ENCODE measurements around the gene WNK2. TPM values are rescaled to one million over a fixed set of nuclear protein-coding genes. Genes with fewer than 3 reads are reported as not detected.

The WNK2 gene
- total RNA-seq, 1 donor from 2014 or later: 1.9 TPM

DNA sequence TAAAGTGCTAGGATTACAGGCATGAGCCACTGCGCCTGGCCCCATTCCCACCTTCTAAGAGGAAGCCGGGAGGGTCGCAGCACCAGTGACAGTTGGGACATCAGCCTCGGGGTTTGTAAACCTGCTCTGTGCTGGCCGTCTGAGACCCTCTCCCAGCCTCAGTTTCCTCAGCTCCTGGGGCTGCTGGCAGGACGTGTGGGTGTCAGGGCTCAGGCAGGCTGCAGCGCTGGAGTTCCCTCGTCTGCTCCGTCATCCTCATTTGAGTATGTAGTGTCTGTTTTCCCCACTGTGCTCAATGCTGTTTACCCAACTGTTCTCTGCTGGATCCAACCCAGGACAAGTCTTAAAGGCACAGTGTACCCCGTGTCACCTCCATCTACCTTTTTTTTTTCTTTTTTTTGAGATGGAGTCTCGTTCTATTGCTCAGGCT, 47.9 kb upstream of the WNK2 start:
- Histone ChIP-seq H3K4me2 (ENCODE audit: low read length) (no peak overlapping the region), H3K27me3 (ENCODE audit: insufficient read depth, low read length) (no peaks in the 10 kb centered on the region), H3K9me3 (ENCODE audit: insufficient read depth, low read depth, low read length) (no peaks in the 10 kb centered on the region), H3K4me3 (ENCODE audit: insufficient read depth, low read depth, low read length) (no peak overlapping the region), H2AFZ (ENCODE audit: low read depth, low read length) (no peak overlapping the region), H3K79me2 (ENCODE audit: insufficient read depth, low read length) (peaks cover 13% of the 10 kb centered on the region), H3K4me1 (ENCODE audit: insufficient read depth, low read length) (peaks cover 22% of the 10 kb centered on the region), H3K36me3 (ENCODE audit: insufficient read depth, low read length) (no peaks in the 10 kb centered on the region), H3K9ac (ENCODE audit: low read length) (no peak overlapping the region), H4K20me1 (ENCODE audit: insufficient read depth, low read length) (peaks cover 16% of the 10 kb centered on the region), H3K27ac (ENCODE audit: low read depth, low read length) (no peak overlapping the region)
- peaks cover 6% of the 10 kb centered on the region for H3K4me1 Mint-ChIP-seq (ENCODE audit: low read depth, unreplicated experiment)
- H3K27ac Mint-ChIP-seq (ENCODE audit: unreplicated experiment): no peak overlapping the region
- FAIRE-seq: no peak
- no peak overlapping the region for H3K4me3 Mint-ChIP-seq (ENCODE audit: unreplicated experiment)
- H3K36me3 Mint-ChIP-seq (ENCODE audit: low read depth, unreplicated experiment): no peaks in the 10 kb centered on the region
- H3K9me3 Mint-ChIP-seq (ENCODE audit: unreplicated experiment): peaks cover 3% of the 10 kb centered on the region
- DNase-seq (ENCODE audit: low read depth): no peak
- TF ChIP-seq, protein P1, sequence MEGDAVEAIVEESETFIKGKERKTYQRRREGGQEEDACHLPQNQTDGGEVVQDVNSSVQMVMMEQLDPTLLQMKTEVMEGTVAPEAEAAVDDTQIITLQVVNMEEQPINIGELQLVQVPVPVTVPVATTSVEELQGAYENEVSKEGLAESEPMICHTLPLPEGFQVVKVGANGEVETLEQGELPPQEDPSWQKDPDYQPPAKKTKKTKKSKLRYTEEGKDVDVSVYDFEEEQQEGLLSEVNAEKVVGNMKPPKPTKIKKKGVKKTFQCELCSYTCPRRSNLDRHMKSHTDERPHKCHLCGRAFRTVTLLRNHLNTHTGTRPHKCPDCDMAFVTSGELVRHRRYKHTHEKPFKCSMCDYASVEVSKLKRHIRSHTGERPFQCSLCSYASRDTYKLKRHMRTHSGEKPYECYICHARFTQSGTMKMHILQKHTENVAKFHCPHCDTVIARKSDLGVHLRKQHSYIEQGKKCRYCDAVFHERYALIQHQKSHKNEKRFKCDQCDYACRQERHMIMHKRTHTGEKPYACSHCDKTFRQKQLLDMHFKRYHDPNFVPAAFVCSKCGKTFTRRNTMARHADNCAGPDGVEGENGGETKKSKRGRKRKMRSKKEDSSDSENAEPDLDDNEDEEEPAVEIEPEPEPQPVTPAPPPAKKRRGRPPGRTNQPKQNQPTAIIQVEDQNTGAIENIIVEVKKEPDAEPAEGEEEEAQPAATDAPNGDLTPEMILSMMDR (IDR thresholded peaks at IDR 0.05; ENCODE audit: insufficient read depth, low read depth, low read length): no peak
- TF ChIP-seq EZH2 (IDR thresholded peaks at IDR 0.05; ENCODE audit: insufficient read depth, low read length): no peak
- H3K27me3 Mint-ChIP-seq (ENCODE audit: low read depth, unreplicated experiment): peaks cover 15% of the 10 kb centered on the region

DNA sequence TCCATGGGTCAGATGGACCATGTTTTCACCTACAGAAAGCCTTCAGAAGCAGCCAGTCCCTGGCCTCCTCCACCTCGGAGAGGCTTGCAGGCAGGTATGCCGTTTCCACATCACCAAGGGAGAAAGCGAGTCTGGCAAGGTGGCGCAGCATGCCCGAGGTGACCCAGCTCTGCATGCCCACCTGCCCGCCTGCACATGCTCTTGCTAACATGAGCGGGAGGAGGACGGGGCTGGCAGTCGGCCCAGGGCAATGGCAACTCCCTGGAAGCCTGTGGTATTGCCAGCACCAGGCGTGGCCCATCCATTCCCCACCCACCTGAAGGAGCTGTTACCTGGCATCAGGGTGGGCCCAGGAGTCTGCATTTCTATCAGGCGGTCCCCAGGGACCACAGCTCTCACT, 46.6 kb upstream of the WNK2 start:
- Mint-ChIP-seq H3K4me3 (ENCODE audit: unreplicated experiment) (no peak overlapping the region), H3K36me3 (ENCODE audit: low read depth, unreplicated experiment) (no peaks in the 10 kb centered on the region), H3K9me3 (ENCODE audit: unreplicated experiment) (peaks cover 3% of the 10 kb centered on the region), H3K4me1 (ENCODE audit: low read depth, unreplicated experiment) (peaks cover 6% of the 10 kb centered on the region), H3K27me3 (ENCODE audit: low read depth, unreplicated experiment) (peaks cover 15% of the 10 kb centered on the region), H3K27ac (ENCODE audit: unreplicated experiment) (no peak overlapping the region)
- Histone ChIP-seq H4K20me1 (ENCODE audit: insufficient read depth, low read length) (peaks cover 5% of the 10 kb centered on the region), H3K27me3 (ENCODE audit: insufficient read depth, low read length) (no peaks in the 10 kb centered on the region), H3K4me3 (ENCODE audit: insufficient read depth, low read depth, low read length) (no peak overlapping the region), H3K27ac (ENCODE audit: low read depth, low read length) (no peak overlapping the region), H2AFZ (ENCODE audit: low read depth, low read length) (no peak overlapping the region), H3K9me3 (ENCODE audit: insufficient read depth, low read depth, low read length) (no peaks in the 10 kb centered on the region), H3K4me1 (ENCODE audit: insufficient read depth, low read length) (peaks cover 22% of the 10 kb centered on the region), H3K9ac (ENCODE audit: low read length) (no peak overlapping the region), H3K79me2 (ENCODE audit: insufficient read depth, low read length) (no peaks in the 10 kb centered on the region), H3K4me2 (ENCODE audit: low read length) (no peak overlapping the region), H3K36me3 (ENCODE audit: insufficient read depth, low read length) (no peaks in the 10 kb centered on the region)
- TF ChIP-seq, protein P1 (IDR thresholded peaks at IDR 0.05; ENCODE audit: insufficient read depth, low read depth, low read length): no peak
- no peak for TF ChIP-seq EZH2 (IDR thresholded peaks at IDR 0.05; ENCODE audit: insufficient read depth, low read length)
- FAIRE-seq (no peak), DNase-seq (ENCODE audit: low read depth) (no peak)

DNA sequence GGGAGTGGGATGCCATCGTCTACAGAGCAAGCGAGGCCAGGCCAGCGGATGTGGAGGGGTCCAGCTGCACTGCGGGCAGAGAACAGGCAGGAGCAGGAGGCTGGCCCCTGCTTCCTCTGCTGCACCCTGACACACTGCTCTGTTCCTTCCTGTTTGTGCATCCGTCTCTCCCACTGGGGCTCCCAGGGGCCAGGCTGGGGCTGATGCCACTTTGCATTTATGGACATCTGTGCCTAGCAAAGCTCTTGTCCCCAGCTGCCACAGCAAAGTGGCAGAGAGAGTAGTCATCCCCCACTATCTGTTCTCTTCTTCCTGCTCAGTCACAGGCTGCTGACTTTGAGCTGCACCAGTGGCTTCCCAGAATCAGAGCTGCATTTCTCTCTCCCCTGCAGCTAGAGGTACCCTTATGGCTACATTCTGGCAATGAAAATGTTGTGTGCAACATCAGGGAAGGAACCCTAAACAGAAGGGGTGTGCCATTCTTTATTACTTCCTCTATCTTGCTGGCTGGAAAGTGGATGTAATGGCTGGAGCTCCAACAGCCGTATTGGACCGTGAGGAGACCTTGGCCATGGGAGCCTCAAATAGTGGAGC, 45.7 kb upstream of the WNK2 start:
- peaks cover under 1% of the 10 kb centered on the region for H3K4me1 Mint-ChIP-seq (ENCODE audit: low read depth, unreplicated experiment)
- H3K4me3 Mint-ChIP-seq (ENCODE audit: unreplicated experiment): no peak overlapping the region
- H3K27ac Mint-ChIP-seq (ENCODE audit: unreplicated experiment): no peak overlapping the region
- H3K27me3 Mint-ChIP-seq (ENCODE audit: low read depth, unreplicated experiment): peaks cover 15% of the 10 kb centered on the region
- H3K9me3 ChIP-seq (ENCODE audit: insufficient read depth, low read depth, low read length): no peaks in the 10 kb centered on the region
- no peak overlapping the region for H3K4me3 ChIP-seq (ENCODE audit: insufficient read depth, low read depth, low read length)
- H3K4me1 ChIP-seq (ENCODE audit: insufficient read depth, low read length): peaks cover 14% of the 10 kb centered on the region
- H3K9me3 Mint-ChIP-seq (ENCODE audit: unreplicated experiment): peaks cover 3% of the 10 kb centered on the region
- H3K36me3 Mint-ChIP-seq (ENCODE audit: low read depth, unreplicated experiment): no peaks in the 10 kb centered on the region
- no peak overlapping the region for H3K27ac ChIP-seq (ENCODE audit: low read depth, low read length)
- H3K36me3 ChIP-seq (ENCODE audit: insufficient read depth, low read length): no peaks in the 10 kb centered on the region
- H3K79me2 ChIP-seq (ENCODE audit: insufficient read depth, low read length): no peaks in the 10 kb centered on the region
- TF ChIP-seq, protein P1 (IDR thresholded peaks at IDR 0.05; ENCODE audit: insufficient read depth, low read depth, low read length): no peak
- no peak for TF ChIP-seq EZH2 (IDR thresholded peaks at IDR 0.05; ENCODE audit: insufficient read depth, low read length)
- peaks cover 2% of the 10 kb centered on the region for H4K20me1 ChIP-seq (ENCODE audit: insufficient read depth, low read length)
- no peak overlapping the region for H3K9ac ChIP-seq (ENCODE audit: low read length)
- FAIRE-seq (no peak), DNase-seq (ENCODE audit: low read depth) (no peak)
- H2AFZ ChIP-seq (ENCODE audit: low read depth, low read length): no peak overlapping the region
- no peak overlapping the region for H3K4me2 ChIP-seq (ENCODE audit: low read length)
- no peaks in the 10 kb centered on the region for H3K27me3 ChIP-seq (ENCODE audit: insufficient read depth, low read length)
